Measurements from ENCODE around the gene RASL10A.

RASL10A gene

DNA sequence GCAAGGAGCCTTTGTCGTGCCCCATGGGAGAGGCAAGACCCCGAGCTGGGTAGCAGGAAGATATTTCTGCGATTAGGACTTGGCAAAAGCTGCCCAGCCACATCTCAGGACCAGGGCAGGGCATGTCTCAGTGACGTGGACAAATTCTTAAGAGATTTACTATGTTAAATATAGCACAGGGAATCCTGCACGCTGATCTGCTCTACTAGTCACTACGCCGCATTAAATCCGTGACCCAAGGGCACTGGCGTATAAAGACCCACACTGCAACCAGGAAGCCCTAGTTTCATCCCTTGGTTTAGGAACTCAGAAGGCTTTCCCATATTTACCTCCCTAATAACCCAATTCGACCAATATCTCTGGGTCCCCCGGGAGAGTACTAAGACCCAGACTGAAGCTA is 37.8 kb upstream of the RASL10A start:
- no peak overlapping the region for H3K14ac ChIP-seq (ENCODE audit: low read length)
- no peak overlapping the region for H4K91ac ChIP-seq (ENCODE audit: low read depth, low read length)
- no peak overlapping the region for H3K9ac ChIP-seq (ENCODE audit: low read length)
- H3K79me2 ChIP-seq (ENCODE audit: control insufficient read depth, insufficient read depth, low read length, poor library complexity) = no peaks in the 10 kb centered on the region
- H2BK12ac ChIP-seq (ENCODE audit: low read length) = no peak overlapping the region
- H2AFZ ChIP-seq (ENCODE audit: insufficient read depth, low read length, poor library complexity) = no peak overlapping the region
- H3K9me3 ChIP-seq (ENCODE audit: insufficient read depth, low read depth, low read length) = peaks cover 5% of the 10 kb centered on the region
- DNase-seq = no peak
- H2BK120ac ChIP-seq (ENCODE audit: insufficient read depth, low read length, poor library complexity) = no peak overlapping the region
- H3K27ac ChIP-seq (ENCODE audit: low read depth, low read length) = no peak overlapping the region
- no peak overlapping the region for H3K18ac ChIP-seq (ENCODE audit: low read length)
- no peaks in the 10 kb centered on the region for H3K79me1 ChIP-seq (ENCODE audit: low read length)
- no peak overlapping the region for H2BK5ac ChIP-seq (ENCODE audit: low read depth, low read length, poor library complexity)
- peaks cover 61 to 71% of the 10 kb centered on the region in 2 experiments for H3K36me3 ChIP-seq (ENCODE audit: control insufficient read depth in 1 of 2, insufficient read depth in 2 of 2, low read length in 2 of 2)
- H3K4ac ChIP-seq (ENCODE audit: low read depth, low read length) = no peak overlapping the region
- no CpG with 5 or more reads among the region's 11 CpGs for WGBS (ENCODE audit: extremely low coverage, insufficient coverage, insufficient read length)
- H3K23ac ChIP-seq (ENCODE audit: low read length) = no peak overlapping the region
- H4K12ac ChIP-seq (ENCODE audit: low read depth, low read length) = no peak overlapping the region
- no peak overlapping the region for H3K4me2 ChIP-seq (ENCODE audit: low read length)
- peaks cover 3% of the 10 kb centered on the region in 2 experiments for H3K4me1 ChIP-seq (ENCODE audit: control insufficient read depth in 1 of 2, insufficient read depth in 2 of 2, low read length in 2 of 2)
- no peak overlapping the region for H2AK5ac ChIP-seq (ENCODE audit: low read length)
- no peak overlapping the region for H3K4me3 ChIP-seq (ENCODE audit: low read depth, low read length)
- H3K27me3 ChIP-seq (ENCODE audit: insufficient read depth, low read length) = no peaks in the 10 kb centered on the region
- no peak overlapping the region for H4K8ac ChIP-seq (ENCODE audit: low read depth, low read length)

DNA sequence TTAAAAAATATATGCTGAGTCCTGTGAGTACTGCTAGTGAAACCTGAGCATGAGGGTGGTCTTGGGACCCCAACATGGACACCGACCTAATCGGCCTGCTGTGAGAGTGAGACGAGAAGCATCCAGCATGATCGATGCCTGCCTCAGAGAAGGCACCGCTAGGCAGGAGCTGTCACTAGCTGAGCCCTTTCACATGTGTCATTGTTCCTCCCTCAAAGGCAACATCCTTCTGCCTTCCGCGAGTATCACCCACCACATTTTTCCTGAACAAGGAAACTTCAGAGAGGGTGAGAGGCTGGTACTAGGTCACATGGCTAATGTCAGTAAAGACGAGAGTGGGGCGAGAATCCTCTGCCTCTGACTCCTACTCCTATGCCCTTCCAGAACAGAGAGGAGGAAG is 37.3 kb upstream of the RASL10A start:
- Histone ChIP-seq H3K18ac (ENCODE audit: low read length) (no peak overlapping the region), H3K4me3 (ENCODE audit: low read depth, low read length) (no peak overlapping the region), H3K9me3 (ENCODE audit: insufficient read depth, low read depth, low read length) (peaks cover 3% of the 10 kb centered on the region), H3K14ac (ENCODE audit: low read length) (no peak overlapping the region), H2AFZ (ENCODE audit: insufficient read depth, low read length, poor library complexity) (no peak overlapping the region), H4K12ac (ENCODE audit: low read depth, low read length) (no peak overlapping the region), H3K23ac (ENCODE audit: low read length) (no peak overlapping the region), H3K4ac (ENCODE audit: low read depth, low read length) (no peak overlapping the region), H4K8ac (ENCODE audit: low read depth, low read length) (no peak overlapping the region), H3K27me3 (ENCODE audit: insufficient read depth, low read length) (no peaks in the 10 kb centered on the region), H3K4me2 (ENCODE audit: low read length) (no peak overlapping the region), H3K9ac (ENCODE audit: low read length) (no peak overlapping the region), H2BK5ac (ENCODE audit: low read depth, low read length, poor library complexity) (no peak overlapping the region), H2BK120ac (ENCODE audit: insufficient read depth, low read length, poor library complexity) (no peak overlapping the region), H3K79me1 (ENCODE audit: low read length) (no peaks in the 10 kb centered on the region), H2AK5ac (ENCODE audit: low read length) (no peak overlapping the region), H3K4me1 (ENCODE audit: control insufficient read depth in 1 of 2, insufficient read depth in 2 of 2, low read length in 2 of 2) (peaks cover 3% of the 10 kb centered on the region in 2 experiments), H3K36me3 (ENCODE audit: control insufficient read depth in 1 of 2, insufficient read depth in 2 of 2, low read length in 2 of 2) (peaks cover 57 to 69% of the 10 kb centered on the region in 2 experiments), H3K27ac (ENCODE audit: low read depth, low read length) (no peak overlapping the region), H2BK12ac (ENCODE audit: low read length) (no peak overlapping the region), H3K79me2 (ENCODE audit: control insufficient read depth, insufficient read depth, low read length, poor library complexity) (no peaks in the 10 kb centered on the region), H4K91ac (ENCODE audit: low read depth, low read length) (no peak overlapping the region)
- DNase-seq = no peak
- WGBS (ENCODE audit: extremely low coverage, insufficient coverage, insufficient read length) = no CpG with 5 or more reads among the region's 9 CpGs

DNA sequence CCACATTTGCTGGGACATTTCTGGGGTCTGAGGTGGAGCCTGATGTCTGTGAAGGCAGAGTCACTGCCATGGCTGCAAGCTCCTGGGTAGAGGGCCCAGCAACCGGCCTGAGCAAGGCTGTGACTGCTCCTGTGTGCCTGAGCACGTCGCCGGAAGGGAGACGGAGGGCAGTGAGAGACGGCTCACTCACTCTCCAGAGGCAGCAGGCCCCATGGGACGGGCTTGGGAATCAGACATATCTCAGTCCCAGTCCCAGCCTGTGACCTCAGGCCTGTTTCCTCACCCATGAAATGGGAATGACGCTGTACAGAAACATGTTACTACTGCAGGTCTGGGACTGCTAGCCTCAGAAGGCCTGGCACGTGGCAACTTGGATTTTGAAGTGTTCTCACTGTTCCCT is 36.4 kb upstream of the RASL10A start:
- no peaks in the 10 kb centered on the region for H3K27me3 ChIP-seq (ENCODE audit: insufficient read depth, low read length)
- peaks cover 3% of the 10 kb centered on the region for H3K9me3 ChIP-seq (ENCODE audit: insufficient read depth, low read depth, low read length)
- H4K12ac ChIP-seq (ENCODE audit: low read depth, low read length) = no peak overlapping the region
- H3K79me1 ChIP-seq (ENCODE audit: low read length) = no peaks in the 10 kb centered on the region
- no peak overlapping the region for H2BK5ac ChIP-seq (ENCODE audit: low read depth, low read length, poor library complexity)
- H3K14ac ChIP-seq (ENCODE audit: low read length) = no peak overlapping the region
- H3K4me3 ChIP-seq (ENCODE audit: low read depth, low read length) = no peak overlapping the region
- no peak overlapping the region for H2BK120ac ChIP-seq (ENCODE audit: insufficient read depth, low read length, poor library complexity)
- H2AFZ ChIP-seq (ENCODE audit: insufficient read depth, low read length, poor library complexity) = no peak overlapping the region
- no peak overlapping the region for H4K8ac ChIP-seq (ENCODE audit: low read depth, low read length)
- H2AK5ac ChIP-seq (ENCODE audit: low read length) = no peak overlapping the region
- H3K36me3 ChIP-seq (ENCODE audit: control insufficient read depth in 1 of 2, insufficient read depth in 2 of 2, low read length in 2 of 2) = peaks cover 59 to 73% of the 10 kb centered on the region in 2 experiments
- H3K9ac ChIP-seq (ENCODE audit: low read length) = no peak overlapping the region
- H3K79me2 ChIP-seq (ENCODE audit: control insufficient read depth, insufficient read depth, low read length, poor library complexity) = no peaks in the 10 kb centered on the region
- H3K4ac ChIP-seq (ENCODE audit: low read depth, low read length) = no peak overlapping the region
- H3K27ac ChIP-seq (ENCODE audit: low read depth, low read length) = no peak overlapping the region
- no peak overlapping the region for H4K91ac ChIP-seq (ENCODE audit: low read depth, low read length)
- H3K4me1 ChIP-seq (ENCODE audit: control insufficient read depth in 1 of 2, insufficient read depth in 2 of 2, low read length in 2 of 2) = peaks cover 3% of the 10 kb centered on the region in 2 experiments
- no peak overlapping the region for H3K23ac ChIP-seq (ENCODE audit: low read length)
- no peak overlapping the region for H2BK12ac ChIP-seq (ENCODE audit: low read length)
- no CpG with 5 or more reads among the region's 9 CpGs for WGBS (ENCODE audit: extremely low coverage, insufficient coverage, insufficient read length)
- DNase-seq = peak; percentile 76 to 81
- no peak overlapping the region for H3K4me2 ChIP-seq (ENCODE audit: low read length)
- no peak overlapping the region for H3K18ac ChIP-seq (ENCODE audit: low read length)

DNA sequence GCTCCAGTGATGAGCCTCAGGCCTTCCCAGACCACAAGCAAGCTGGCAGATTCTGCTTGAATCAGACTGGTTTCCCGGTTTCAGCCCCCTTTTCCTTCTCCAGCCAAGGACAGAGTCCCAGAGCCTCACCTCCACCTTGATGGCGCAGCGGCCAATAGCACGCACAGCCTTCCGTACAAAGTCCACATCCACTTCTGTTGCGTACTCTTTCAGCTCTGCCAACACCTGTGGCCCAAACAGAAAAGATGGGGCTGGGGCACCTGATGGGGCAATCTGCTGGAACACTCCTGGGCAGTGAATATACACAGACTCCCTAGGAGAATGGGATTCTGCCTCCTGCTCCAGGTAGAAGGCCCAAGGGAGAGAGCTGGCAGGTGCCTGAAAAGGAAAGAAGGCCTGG is 35.5 kb upstream of the RASL10A start:
- H4K91ac ChIP-seq (ENCODE audit: low read depth, low read length) = no peak overlapping the region
- H3K79me2 ChIP-seq (ENCODE audit: control insufficient read depth, insufficient read depth, low read length, poor library complexity) = no peaks in the 10 kb centered on the region
- H3K27me3 ChIP-seq (ENCODE audit: insufficient read depth, low read length) = no peaks in the 10 kb centered on the region
- H3K4ac ChIP-seq (ENCODE audit: low read depth, low read length) = no peak overlapping the region
- no peak overlapping the region for H3K4me2 ChIP-seq (ENCODE audit: low read length)
- H3K4me3 ChIP-seq (ENCODE audit: low read depth, low read length) = no peak overlapping the region
- no peaks in the 10 kb centered on the region for H3K79me1 ChIP-seq (ENCODE audit: low read length)
- no CpG with 5 or more reads among the region's 6 CpGs for WGBS (ENCODE audit: extremely low coverage, insufficient coverage, insufficient read length)
- H2BK5ac ChIP-seq (ENCODE audit: low read depth, low read length, poor library complexity) = no peak overlapping the region
- H3K36me3 ChIP-seq (ENCODE audit: control insufficient read depth in 1 of 2, insufficient read depth in 2 of 2, low read length in 2 of 2) = peaks cover 56 to 65% of the 10 kb centered on the region in 2 experiments
- peaks cover 8 to 9% of the 10 kb centered on the region in 2 experiments for H3K4me1 ChIP-seq (ENCODE audit: control insufficient read depth in 1 of 2, insufficient read depth in 2 of 2, low read length in 2 of 2)
- H3K23ac ChIP-seq (ENCODE audit: low read length) = no peak overlapping the region
- no peak overlapping the region for H4K8ac ChIP-seq (ENCODE audit: low read depth, low read length)
- H4K12ac ChIP-seq (ENCODE audit: low read depth, low read length) = no peak overlapping the region
- no peak overlapping the region for H2BK120ac ChIP-seq (ENCODE audit: insufficient read depth, low read length, poor library complexity)
- H2BK12ac ChIP-seq (ENCODE audit: low read length) = no peak overlapping the region
- DNase-seq = no peak
- no peak overlapping the region for H3K9ac ChIP-seq (ENCODE audit: low read length)
- H3K18ac ChIP-seq (ENCODE audit: low read length) = no peak overlapping the region
- H3K14ac ChIP-seq (ENCODE audit: low read length) = no peak overlapping the region
- H2AFZ ChIP-seq (ENCODE audit: insufficient read depth, low read length, poor library complexity) = no peak overlapping the region
- peaks cover 3% of the 10 kb centered on the region for H3K9me3 ChIP-seq (ENCODE audit: insufficient read depth, low read depth, low read length)
- no peak overlapping the region for H3K27ac ChIP-seq (ENCODE audit: low read depth, low read length)
- H2AK5ac ChIP-seq (ENCODE audit: low read length) = no peak overlapping the region
